ENCODE measurements around the gene CEP170.
A peak's percentile ranks its signal among the peaks of the same experiment; 100 is the strongest.
"Not testable (repeated sequence)": the region's sequence is repeated elsewhere in the genome, so short reads cannot be mapped to it uniquely, and the experiment has no call there.

Gene CEP170

DNA sequence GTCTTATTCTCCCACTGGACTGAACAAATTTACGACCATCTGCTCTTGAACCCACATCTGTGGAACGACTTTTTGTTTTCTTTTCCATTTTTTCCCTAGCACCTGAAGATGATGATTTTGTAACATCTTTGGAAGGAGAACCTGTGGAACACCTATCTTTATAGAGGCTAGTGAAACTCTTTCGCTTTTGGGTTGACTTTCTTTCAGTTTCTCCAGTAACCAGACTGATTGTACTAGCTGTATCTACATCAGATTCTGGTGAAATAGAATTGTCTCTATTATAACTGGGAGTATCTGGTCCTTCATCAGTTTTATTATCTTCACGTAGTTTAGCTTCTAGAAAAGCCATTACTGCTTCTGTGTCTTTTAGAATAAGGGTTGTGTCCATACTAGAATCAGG, 90.2 kb downstream of the CEP170 start:
- not testable (repeated sequence) for DNase-seq

- DNase-seq: not testable (repeated sequence)
These were observed 104.2 kb downstream of the CEP170 start for GRCh38 chr1:243150906-243151305.

DNA sequence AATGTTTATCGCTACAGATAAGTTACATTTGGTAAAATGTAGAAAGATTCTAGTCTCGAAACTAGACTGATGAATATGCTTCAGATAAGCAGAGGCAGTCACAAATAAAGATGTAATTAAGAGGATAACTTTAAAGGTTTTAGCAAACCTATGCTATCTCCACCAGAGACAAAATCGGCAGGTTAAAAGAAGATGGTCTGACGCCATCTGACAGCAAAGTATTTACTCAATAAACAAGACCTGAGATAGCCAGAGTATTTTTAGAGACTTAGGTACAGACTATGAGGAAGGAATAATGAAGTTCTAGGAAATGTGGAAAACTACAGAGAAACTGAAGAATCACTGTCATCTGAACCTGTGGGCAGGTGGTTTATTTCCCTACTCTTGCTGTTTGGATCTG, 106.0 kb downstream of the CEP170 start:
- DNase-seq: not testable (repeated sequence)

DNA sequence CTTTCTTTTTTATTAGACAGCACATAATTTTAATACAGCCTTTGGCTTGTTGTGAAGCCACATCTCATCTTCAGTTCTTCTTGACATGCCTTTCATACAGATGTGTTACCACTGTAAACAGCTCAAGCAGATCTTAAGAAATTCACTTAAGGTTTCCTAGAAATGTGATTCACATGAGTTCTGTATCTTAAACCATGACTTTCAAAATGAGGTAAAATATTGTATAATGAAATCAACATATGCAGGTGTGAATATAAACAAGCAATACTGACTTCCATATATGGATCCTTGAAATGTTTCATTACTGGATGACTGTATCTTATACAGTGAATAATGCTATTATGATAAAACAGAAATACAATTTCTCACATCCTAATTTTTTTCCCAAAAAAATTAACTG, 107.7 kb downstream of the CEP170 start:
- DNase-seq: not testable (repeated sequence)

- DNase-seq: peak in 1 of 2 donors; percentile 3
These were observed 114.6 kb downstream of the CEP170 start for GRCh38 chr1:243140498-243140897.

- DNase-seq: not testable (repeated sequence)
These were observed 132.1 kb downstream of the CEP170 start for GRCh38 chr1:243122876-243123409.

DNA sequence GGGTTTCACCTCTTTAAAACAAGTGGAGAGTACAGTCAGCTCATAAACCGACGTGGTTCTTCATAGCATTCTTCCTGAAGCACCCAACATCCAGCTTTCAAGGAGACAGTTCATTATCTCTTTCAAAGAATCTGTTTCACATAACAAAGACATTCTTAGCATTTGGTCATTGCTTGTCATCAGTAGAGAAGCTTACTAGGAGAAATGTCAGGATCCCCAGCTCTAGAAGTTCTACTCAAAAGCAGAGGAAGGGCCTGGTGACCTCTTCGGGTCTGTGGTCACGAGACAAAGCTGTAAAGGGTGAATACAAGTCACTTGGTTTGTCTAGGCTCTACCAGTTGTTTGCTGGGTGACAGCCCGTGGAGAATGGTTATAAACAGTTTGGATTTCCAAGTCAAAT, 133.1 kb downstream of the CEP170 start:
- DNase-seq: not testable (repeated sequence)

GRCh38 chr1:243118601-243119322, 136.3 kb downstream of the CEP170 start:
- not testable (repeated sequence) for DNase-seq

DNA sequence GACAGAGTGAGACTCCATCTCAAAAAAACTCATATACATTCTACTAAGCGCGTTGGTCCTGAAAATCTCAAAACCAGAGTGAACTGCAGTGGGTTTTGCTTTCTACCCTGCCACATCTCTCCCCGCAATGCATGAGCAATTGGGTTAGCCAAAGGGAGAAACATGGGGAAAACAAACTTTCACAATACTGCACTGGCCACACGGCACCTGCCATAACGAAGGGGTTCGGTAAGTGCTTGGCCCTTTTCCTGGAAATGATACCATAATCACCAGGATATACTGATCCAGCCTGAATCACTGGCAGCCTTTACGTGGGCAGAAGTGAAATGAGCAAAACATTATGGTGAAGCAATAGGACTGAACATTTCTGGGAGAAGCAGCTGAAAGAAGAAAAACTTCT, 138.9 kb downstream of the CEP170 start:
- not testable (repeated sequence) for DNase-seq

DNA sequence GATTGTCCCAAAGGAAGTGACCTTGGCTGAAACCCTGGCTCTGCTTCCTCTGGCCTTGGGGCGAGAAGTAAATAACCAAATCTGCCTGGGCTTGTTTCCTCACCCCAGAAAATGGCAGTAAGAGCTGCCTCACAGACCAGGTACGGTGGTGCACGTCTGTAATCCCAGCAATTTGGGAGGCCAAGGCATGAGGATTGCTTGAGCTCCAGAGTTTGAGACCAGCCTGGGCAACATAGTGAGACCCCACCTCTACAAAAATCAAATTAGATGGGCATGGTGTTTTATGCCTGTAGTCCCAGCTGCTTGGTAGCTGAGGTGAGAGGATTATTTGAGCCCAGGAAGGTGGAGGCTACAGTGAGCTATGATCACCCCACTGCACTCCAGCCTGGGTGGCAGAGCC, 140.3 kb downstream of the CEP170 start:
- not testable (repeated sequence) for DNase-seq

DNA sequence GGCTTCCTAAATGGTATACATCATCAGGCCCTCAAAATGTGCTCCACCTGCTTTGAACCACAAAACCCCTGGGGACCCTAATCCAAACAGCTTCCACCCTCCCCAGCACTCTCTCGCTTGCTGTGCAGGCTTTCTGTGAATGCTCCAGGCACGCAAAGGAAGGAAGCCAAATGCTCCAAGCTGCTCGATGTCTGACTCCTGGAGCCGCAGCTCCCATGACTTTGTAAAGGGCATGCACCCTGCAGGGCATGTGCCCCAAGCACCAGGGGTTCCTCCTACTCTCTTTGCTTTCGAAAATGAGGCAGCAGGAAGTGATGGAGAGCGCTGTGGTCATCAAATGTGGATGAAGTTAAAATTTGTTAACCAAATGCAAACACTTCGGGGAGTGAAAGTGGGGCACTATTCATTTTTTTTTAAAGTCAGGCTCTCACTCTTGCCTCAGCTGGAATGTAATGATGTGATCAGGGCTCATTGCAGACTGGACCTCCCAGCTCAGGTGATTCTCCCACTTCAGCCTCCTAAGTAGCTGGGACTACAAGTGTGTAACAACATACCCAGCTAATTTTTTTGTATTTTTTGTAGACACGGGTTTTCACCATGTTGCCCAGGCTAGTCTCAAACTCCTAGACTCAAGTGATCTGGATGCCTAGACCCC, 140.9 kb downstream of the CEP170 start:
- DNase-seq: not testable (repeated sequence)

DNA sequence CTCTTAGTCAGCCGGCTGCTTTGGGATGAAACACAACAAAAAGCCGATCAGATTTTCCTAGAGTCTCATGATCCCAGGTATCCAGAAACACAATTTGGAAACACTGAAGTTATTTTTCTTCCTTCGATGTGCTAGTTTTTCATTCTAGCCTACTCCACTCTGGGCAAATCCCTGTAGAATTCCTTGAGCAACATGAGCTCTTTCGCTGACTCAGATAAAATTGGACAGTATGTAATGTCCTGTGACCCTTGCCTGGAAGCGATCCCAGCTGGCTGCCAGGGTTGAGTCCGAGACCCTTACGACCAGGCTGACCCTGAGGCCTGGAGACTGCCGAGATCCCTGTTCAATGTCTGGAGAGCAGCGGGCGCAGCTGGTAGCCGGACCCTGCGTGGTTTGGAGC, 147.9 kb downstream of the CEP170 start:
- not testable (repeated sequence) for DNase-seq

DNA sequence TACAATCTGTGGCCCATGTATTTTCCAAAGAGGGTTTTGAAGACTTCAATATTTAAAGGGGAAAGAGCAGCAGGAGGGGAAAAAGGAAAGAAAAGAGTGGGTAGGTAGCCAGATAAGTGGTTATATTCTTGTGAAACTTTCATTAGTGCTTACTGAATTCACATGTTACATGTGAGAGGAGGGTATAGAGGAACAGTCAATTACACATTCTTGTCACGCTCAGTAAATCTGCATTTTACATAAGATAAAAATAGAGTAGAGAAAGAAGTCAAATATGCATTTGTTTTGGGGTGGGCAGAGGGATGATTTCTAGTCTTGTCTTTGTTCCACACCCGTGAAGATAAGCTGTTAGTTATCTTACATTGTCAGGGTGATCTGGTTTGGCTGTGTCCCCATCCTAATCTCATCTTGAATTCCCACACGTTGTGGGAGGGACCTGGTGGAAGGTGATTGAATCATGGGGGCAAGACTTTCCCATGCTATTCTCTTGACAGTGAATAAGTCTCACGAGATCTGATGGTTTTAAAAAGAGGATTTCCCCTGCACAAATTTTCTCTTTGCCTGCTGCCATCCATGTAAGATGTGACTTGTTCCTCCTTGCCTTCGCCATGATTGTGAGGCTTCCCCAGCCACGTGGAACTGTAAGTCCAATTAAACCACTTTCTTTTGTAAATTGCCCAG, 149.3 kb downstream of the CEP170 start:
- not testable (repeated sequence) for DNase-seq

DNA sequence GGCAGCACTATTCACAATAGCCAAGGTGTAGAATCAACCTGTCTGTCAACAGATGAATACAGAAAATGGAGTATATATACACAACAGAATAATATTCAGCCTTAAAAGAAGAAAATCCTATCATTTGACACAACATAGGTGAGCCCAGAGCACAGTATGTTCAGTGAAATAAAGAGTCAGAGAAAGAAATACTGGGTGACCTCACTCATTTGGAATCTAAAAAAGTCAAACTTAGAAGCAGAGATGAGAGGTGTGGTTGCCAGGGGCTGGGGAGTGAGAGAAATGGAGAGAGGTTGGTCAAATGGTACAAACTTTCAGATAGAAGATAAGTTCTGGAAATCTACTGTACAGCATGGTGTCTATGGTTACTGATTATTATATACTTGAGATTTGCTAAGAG, 150.0 kb downstream of the CEP170 start:
- not testable (repeated sequence) for DNase-seq

DNA sequence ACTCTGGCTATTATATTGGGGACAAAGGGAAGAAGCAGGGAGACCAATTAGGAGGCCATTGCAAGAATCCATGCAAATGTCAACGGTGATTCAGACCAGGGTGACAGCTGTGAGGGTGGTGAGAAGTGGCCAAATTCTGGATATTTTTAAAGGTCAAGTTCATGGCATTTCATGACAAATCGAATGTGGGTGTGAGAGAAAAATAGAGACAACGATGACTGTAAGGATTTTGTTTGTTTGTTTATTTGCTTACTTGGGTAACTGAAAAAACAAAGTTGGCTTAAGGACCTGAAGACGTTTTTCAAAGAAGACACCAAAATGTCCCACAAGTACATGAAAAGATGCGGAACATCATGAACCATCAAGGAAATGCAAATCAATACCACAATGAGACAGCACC, 150.6 kb downstream of the CEP170 start:
- DNase-seq: not testable (repeated sequence)

- not testable (repeated sequence) for DNase-seq
These were observed 153.5 kb downstream of the CEP170 start for GRCh38 chr1:243101551-243102050.

- not testable (repeated sequence) for DNase-seq
These were observed 167.7 kb downstream of the CEP170 start for GRCh38 chr1:243087368-243087767.

Measured in hippocampal formation (tissue), 2 donors.